Stimulated activated CD4-positive, alpha-beta T cell treated with anti-CD3 and anti-CD28 coated beads, Interleukin-12 subunit alpha, Interleukin-12 subunit beta, amount 100 ng/mL, for 24 hours (primary cell): ENCODE results near the gene NINL.

Source experiments
- DNase-seq, 2 experiments: peaks; one replicate each; pipeline ENCODE4 v3.0.0-alpha.2; 2020; ENCODE audit warnings: low read depth in 2 of 2

The NINL gene

DNA sequence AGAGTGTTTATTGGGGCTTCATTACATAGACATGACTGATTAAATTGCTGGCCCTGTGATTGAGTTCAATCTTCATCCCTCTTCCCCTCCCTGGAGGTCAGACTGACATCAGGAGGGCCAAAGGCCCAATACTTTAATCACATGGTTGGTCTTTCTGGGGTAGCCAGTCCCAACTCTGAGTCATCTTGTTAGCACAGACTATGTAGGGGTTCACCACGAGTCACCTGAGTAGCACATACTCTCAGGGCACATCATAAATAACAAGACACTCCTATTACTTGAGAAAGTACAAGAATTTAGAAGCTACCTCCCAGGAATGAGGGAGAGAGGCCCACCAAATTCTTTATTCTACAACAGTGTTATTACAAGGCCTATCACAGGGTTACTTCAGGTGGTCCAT, 166.6 kb downstream of the NINL start:
- DNase-seq = no peak

DNA sequence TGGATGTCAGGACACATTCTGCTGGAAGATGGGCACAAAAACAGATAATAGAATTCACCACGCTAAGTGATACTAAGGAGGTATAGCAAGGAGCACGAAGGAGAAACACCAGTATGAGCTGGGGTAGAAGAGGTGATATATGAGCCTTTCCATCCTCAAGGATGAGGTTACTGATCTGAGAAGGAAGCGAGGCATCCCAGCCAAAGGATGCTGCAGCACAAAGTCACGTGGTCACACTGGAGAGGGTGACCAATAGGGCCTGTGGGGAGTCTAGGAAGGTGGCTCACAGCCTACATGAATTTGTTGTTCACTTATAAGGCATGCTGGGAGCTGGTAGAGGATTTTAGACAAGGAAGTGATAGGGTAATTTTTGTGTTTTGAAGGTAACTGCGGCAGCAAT, 176.4 kb downstream of the NINL start:
- no peak for DNase-seq

DNA sequence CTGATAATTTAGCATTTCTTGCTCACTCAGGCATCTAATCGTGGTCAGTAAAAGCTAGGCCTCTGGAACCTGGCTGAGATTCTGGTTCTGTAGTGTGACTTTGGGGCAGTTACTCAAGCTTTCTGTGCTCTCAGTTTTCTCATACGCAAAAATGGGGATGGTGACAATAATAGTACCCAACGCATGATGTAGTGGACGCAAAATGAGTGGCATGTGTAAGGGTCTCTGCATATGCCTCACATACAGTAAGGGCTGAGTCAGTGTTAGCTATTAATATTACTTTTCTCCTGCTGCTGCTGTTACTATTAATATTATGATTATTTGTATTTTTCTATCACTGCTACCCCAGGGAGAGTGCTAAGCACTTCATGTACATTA, 177.2 kb downstream of the NINL start:
- DNase-seq = no peak

DNA sequence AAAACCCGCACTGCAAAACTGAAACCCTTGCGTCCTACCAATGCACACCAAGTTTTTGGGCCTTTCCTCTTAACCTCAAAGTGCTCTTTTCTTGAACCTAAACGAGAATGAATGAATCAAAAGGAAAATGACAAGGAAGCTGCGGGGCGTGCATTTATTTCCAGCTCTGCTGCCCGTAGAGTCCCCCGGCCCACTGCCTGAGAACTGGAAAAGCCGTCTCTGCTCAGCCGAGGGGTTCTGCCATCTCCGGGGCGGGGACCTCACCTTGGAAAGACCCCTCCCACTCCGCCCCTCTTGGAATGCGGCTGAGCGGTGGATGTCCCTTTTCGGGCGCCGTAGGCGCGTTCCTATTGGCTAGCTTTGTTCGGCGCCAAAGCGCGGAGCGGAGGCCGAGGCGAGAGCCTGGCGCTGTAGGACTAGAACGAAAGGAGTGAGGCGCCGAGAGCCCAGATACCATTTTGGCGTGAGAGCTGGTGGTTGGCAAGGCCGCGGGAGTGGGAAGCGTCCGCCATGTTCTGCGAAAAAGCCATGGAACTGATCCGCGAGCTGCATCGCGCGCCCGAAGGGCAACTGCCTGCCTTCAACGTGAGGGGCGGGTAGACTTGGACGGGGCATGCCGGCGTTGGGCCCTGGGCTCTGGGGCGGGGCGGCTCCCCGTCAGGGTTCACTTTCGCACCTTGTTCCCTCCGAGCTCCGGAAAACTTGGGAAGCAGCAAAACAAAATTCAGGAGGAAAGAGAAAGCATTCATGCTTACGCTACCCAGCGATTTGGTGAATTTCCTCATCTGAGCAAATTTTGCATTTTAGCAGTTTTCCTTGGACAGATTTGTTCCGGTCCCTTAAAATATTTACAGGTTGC, 177.8 kb downstream of the NINL start, which contains the start of gene GINS1:
Gene GINS1, plus strand, starts transcription at position 363 of the 859 bp plus-strand sequence. Its CDS starts 148 bp downstream, at position 511.
- peak; percentile 75 to 90 for DNase-seq
